GM13977 (cell line): ENCODE results near the gene MAST1.

ENCODE experiments used
- DNase-seq: peaks from one replicate; pipeline ENCODE4 v3.0.0; 2012; ENCODE audit warnings: low spot score
- CTCF ChIP-seq: IDR thresholded peaks from 2 replicates; pipeline ENCODE4 v1.5.1; 2012; ENCODE audit warnings: mild to moderate bottlenecking, control low read depth; ENCODE audit not compliant: insufficient read depth; ENCODE audit errors: extremely low read depth, missing control alignments
- in situ Hi-C: fragments of 300-500 bp; cut with MboI; formaldehyde crosslinking; loops from one replicate; pipeline ENCODE4 v1.12.0; 2022; ENCODE audit warnings: low sequenced_read_pairs, low pct_unique_long_range_greater_than_20kb, mixed read lengths, inconsistent platforms; ENCODE audit not compliant: unreplicated experiment

The MAST1 gene

GRCh38 chr19:12838182-12838885 lies at the start of gene MAST1:
Gene MAST1, plus strand, starts transcription at chr19:12838515. Its CDS starts 58 bp downstream, at chr19:12838573.
- in situ Hi-C loops: no loop called here
- peak; percentile 93 for DNase-seq
- peak; percentile 82 for TF ChIP-seq CTCF

- in situ Hi-C loops: no loop called here
- TF ChIP-seq CTCF: peak; percentile 7
- DNase-seq: peak; percentile 89
Observed at GRCh38 chr19:12788682-12789097, 49.6 kb upstream of the MAST1 start.

- TF ChIP-seq CTCF: no peak
- in situ Hi-C loops: no loop called here
- no peak for DNase-seq
Observed at GRCh38 chr19:12789098-12789903, 49.0 kb upstream of the MAST1 start.

- DNase-seq: peak; percentile 98
- in situ Hi-C loops: no loop called here
- TF ChIP-seq CTCF: no peak
Observed at GRCh38 chr19:12789904-12790619, 48.3 kb upstream of the MAST1 start.

GRCh38 chr19:12790628-12791344 lies 47.5 kb upstream of the MAST1 start:
- DNase-seq: no peak
- TF ChIP-seq CTCF: no peak
- in situ Hi-C loops: no loop called here
